Vagina (tissue), 2 donors: ENCODE results near the gene TXLNA.

Experiments used
- CTCF ChIP-seq, 3 experiments: fragments of 450-650 bp in 2 of 3; fragments of 200-600 bp in 1 of 3; sonication (generic) in 1 of 3; IDR thresholded peaks; one replicate each; pipeline ENCODE4 v1.5.1; 2017 to 2019; ENCODE audit warnings: antibody characterized with exemption in 3 of 3, mild to moderate bottlenecking in 2 of 3, moderate library complexity in 2 of 3
- POLR2A ChIP-seq, 2 donors: fragments of 450-650 bp; IDR thresholded peaks; one replicate each; pipeline ENCODE4 v1.6.1; 2017; ENCODE audit warnings: antibody characterized with exemption in 2 of 2, mild to moderate bottlenecking in 2 of 2, moderate library complexity in 2 of 2
- POLR2AphosphoS5 ChIP-seq, 2 donors: sonication (generic); formaldehyde crosslinking; IDR thresholded peaks; one replicate each; pipeline ENCODE4 v1.9.0; 2017; ENCODE audit warnings: antibody characterized with exemption in 2 of 2, mild to moderate bottlenecking in 2 of 2, low read depth in 1 of 2; ENCODE audit not compliant: insufficient read depth in 1 of 2

GRCh38 chr1:32215629-32216480, 36.4 kb downstream of the TXLNA start:
- TF ChIP-seq CTCF (IDR thresholded peaks at IDR 0.05) (peak in 2 of 3 experiments; percentile 24 to 37), POLR2A (IDR thresholded peaks at IDR 0.05) (no peak), POLR2AphosphoS5 (IDR thresholded peaks at IDR 0.05; ENCODE audit: insufficient read depth in 1 of 2, low read depth in 1 of 2) (peak in 1 of 2 donors; percentile 25)
